ENCODE results near the gene MAL. TPM values are rescaled to one million over a fixed set of nuclear protein-coding genes. Genes with fewer than 3 reads are reported as not detected.

The MAL gene
- total RNA-seq, 1 donor from 2014 or later, result not detected

GRCh38 chr2:94986392-94986963 is 39.0 kb upstream of the MAL start:
- no peak overlapping the region for H3K4me3 Mint-ChIP-seq (ENCODE audit: unreplicated experiment)
- no peak overlapping the region for H3K27ac Mint-ChIP-seq (ENCODE audit: unreplicated experiment)
- H3K9me3 Mint-ChIP-seq (ENCODE audit: unreplicated experiment), result no peaks in the 10 kb centered on the region
- peaks cover 9% of the 10 kb centered on the region for H3K4me1 Mint-ChIP-seq (ENCODE audit: unreplicated experiment)
- DNase-seq (ENCODE audit: low spot score), result peak; percentile 67
- no peaks in the 10 kb centered on the region for H3K27me3 Mint-ChIP-seq (ENCODE audit: unreplicated experiment)
- TF ChIP-seq CTCF (IDR thresholded peaks at IDR 0.05; ENCODE audit: unreplicated experiment), result peak; percentile 85
- no peaks in the 10 kb centered on the region for H3K36me3 Mint-ChIP-seq (ENCODE audit: low read depth, unreplicated experiment)

- Mint-ChIP-seq H3K27ac (ENCODE audit: unreplicated experiment) (no peak overlapping the region), H3K9me3 (ENCODE audit: unreplicated experiment) (no peaks in the 10 kb centered on the region)
- TF ChIP-seq CTCF (IDR thresholded peaks at IDR 0.05; ENCODE audit: unreplicated experiment), result no peak
Observed at GRCh38 chr2:94987074-94988020, 38.2 kb upstream of the MAL start.

GRCh38 chr2:94990956-94991355 is 34.6 kb upstream of the MAL start:
- H3K27me3 Mint-ChIP-seq (ENCODE audit: unreplicated experiment), result peaks cover 7% of the 10 kb centered on the region
- H3K27ac Mint-ChIP-seq (ENCODE audit: unreplicated experiment), result no peak overlapping the region
- no peaks in the 10 kb centered on the region for H3K4me1 Mint-ChIP-seq (ENCODE audit: unreplicated experiment)
- no peaks in the 10 kb centered on the region for H3K36me3 Mint-ChIP-seq (ENCODE audit: low read depth, unreplicated experiment)
- DNase-seq (ENCODE audit: low spot score), result no peak
- no peak for TF ChIP-seq CTCF (IDR thresholded peaks at IDR 0.05; ENCODE audit: unreplicated experiment)
- H3K4me3 Mint-ChIP-seq (ENCODE audit: unreplicated experiment), result no peak overlapping the region
- no peaks in the 10 kb centered on the region for H3K9me3 Mint-ChIP-seq (ENCODE audit: unreplicated experiment)

More at GRCh38 chr2:94987074-94988020, 38.2 kb upstream of the MAL start:
- DNase-seq (ENCODE audit: low spot score), result no peak
- H3K27me3 Mint-ChIP-seq (ENCODE audit: unreplicated experiment), result no peaks in the 10 kb centered on the region
- peaks cover 2% of the 10 kb centered on the region for H3K4me1 Mint-ChIP-seq (ENCODE audit: unreplicated experiment)
- H3K4me3 Mint-ChIP-seq (ENCODE audit: unreplicated experiment), result no peak overlapping the region
- no peaks in the 10 kb centered on the region for H3K36me3 Mint-ChIP-seq (ENCODE audit: low read depth, unreplicated experiment)

GRCh38 chr2:94992360-94992759 is 33.1 kb upstream of the MAL start:
- Mint-ChIP-seq H3K9me3 (ENCODE audit: unreplicated experiment) (no peaks in the 10 kb centered on the region), H3K27ac (ENCODE audit: unreplicated experiment) (no peak overlapping the region), H3K4me1 (ENCODE audit: unreplicated experiment) (no peaks in the 10 kb centered on the region), H3K4me3 (ENCODE audit: unreplicated experiment) (no peak overlapping the region), H3K36me3 (ENCODE audit: low read depth, unreplicated experiment) (no peaks in the 10 kb centered on the region), H3K27me3 (ENCODE audit: unreplicated experiment) (peaks cover 8% of the 10 kb centered on the region)
- no peak for TF ChIP-seq CTCF (IDR thresholded peaks at IDR 0.05; ENCODE audit: unreplicated experiment)
- DNase-seq (ENCODE audit: low spot score), result no peak

All from endothelial cell (in vitro differentiated cells).